GM18909 (cell line): ENCODE measurements around the gene SMIM24.
"Not testable (repeated sequence)": the region's sequence is repeated elsewhere in the genome, so short reads cannot be mapped to it uniquely, and the experiment has no call there.

ENCODE experiments used
- ATAC-seq: cut with Tn5 transposase; IDR thresholded peaks from one replicate; pipeline ENCODE4 v1.9.1; 2021; ENCODE audit warnings: mild to moderate bottlenecking; ENCODE audit not compliant: unreplicated experiment, poor library complexity

The SMIM24 gene

GRCh38 chr19:3480383-3481091, at the start of gene SMIM24:
Gene SMIM24, minus strand, starts transcription at chr19:3480525. Its CDS starts 62 bp downstream, at chr19:3480463.
- ATAC-seq: no peak

- not testable (repeated sequence) for ATAC-seq
These were observed 49.0 kb upstream of the SMIM24 start for GRCh38 chr19:3529299-3529698.

- ATAC-seq: no peak
These were observed 48.4 kb upstream of the SMIM24 start for GRCh38 chr19:3528539-3529211.

GRCh38 chr19:3528080-3528479, 47.8 kb upstream of the SMIM24 start:
- ATAC-seq: no peak

- ATAC-seq: no peak
These were observed 47.0 kb upstream of the SMIM24 start for GRCh38 chr19:3527238-3527910.

GRCh38 chr19:3526507-3527237, 46.3 kb upstream of the SMIM24 start:
- no peak for ATAC-seq

- ATAC-seq: no peak
These were observed 44.7 kb upstream of the SMIM24 start for GRCh38 chr19:3524904-3525451.

- no peak for ATAC-seq
These were observed 43.9 kb upstream of the SMIM24 start for GRCh38 chr19:3524078-3524842.

- ATAC-seq: no peak
These were observed 43.2 kb upstream of the SMIM24 start for GRCh38 chr19:3523361-3524077.

- no peak for ATAC-seq
These were observed 42.4 kb upstream of the SMIM24 start for GRCh38 chr19:3522421-3523360.

- ATAC-seq: no peak
These were observed 40.8 kb upstream of the SMIM24 start for GRCh38 chr19:3521104-3521445.

GRCh38 chr19:3520166-3521103, 40.1 kb upstream of the SMIM24 start:
- no peak for ATAC-seq

GRCh38 chr19:3519126-3519525, 38.8 kb upstream of the SMIM24 start:
- ATAC-seq: no peak

GRCh38 chr19:3518659-3519058, 38.3 kb upstream of the SMIM24 start:
- ATAC-seq: no peak

- ATAC-seq: no peak
These were observed 37.9 kb upstream of the SMIM24 start for GRCh38 chr19:3518255-3518654.

- ATAC-seq: no peak
These were observed 37.3 kb upstream of the SMIM24 start for GRCh38 chr19:3517638-3518037.

GRCh38 chr19:3516675-3517207, 36.4 kb upstream of the SMIM24 start:
- ATAC-seq: no peak
